Measurements from ENCODE around the gene HAO2.
A peak's percentile ranks its signal among the peaks of the same experiment; 100 is the strongest.

HAO2 gene

DNA sequence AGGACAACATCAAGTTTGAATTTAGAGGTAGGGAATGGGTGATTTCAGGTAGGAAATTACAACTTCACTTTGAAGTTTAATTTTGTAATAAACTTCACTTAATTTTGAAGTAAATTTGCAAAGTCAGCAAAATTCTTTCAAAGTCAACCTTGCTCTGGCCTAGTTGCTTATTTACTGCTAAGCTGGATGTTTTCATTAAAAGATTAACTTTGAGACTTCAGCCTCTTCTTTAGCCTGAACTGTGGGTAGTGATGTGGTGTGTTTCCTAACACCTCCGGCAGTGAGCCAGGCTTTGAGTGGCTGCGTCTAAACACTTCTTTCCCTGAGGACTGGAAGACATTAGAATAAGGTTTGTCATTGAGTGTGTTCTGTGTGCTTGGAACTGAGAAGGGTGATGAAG is at the start of gene HAO2:
TSS of gene HAO2 (plus strand) at position 232 of the 400 bp plus-strand sequence. CDS start 12,301 bp downstream, outside the sequence.
- no peak for DNase-seq
- H3K4me1 Mint-ChIP-seq (ENCODE audit: low read depth), result peaks cover 2% of the 10 kb centered on the region
- H3K27me3 Mint-ChIP-seq, result peaks cover 36% of the 10 kb centered on the region
- no peaks in the 10 kb centered on the region for H3K36me3 Mint-ChIP-seq (ENCODE audit: low read depth)
- H3K9me3 Mint-ChIP-seq, result no peaks in the 10 kb centered on the region
- H3K4me3 Mint-ChIP-seq, result no peak within 1 kb of the TSS
- H3K27ac Mint-ChIP-seq, result no peak within 1 kb of the TSS

GRCh38 chr1:119320100-119320499 is 48.5 kb upstream of the HAO2 start:
- H3K27ac Mint-ChIP-seq, result no peak overlapping the region
- H3K27me3 Mint-ChIP-seq, result peaks cover 6% of the 10 kb centered on the region
- H3K4me3 Mint-ChIP-seq, result no peak overlapping the region
- H3K4me1 Mint-ChIP-seq (ENCODE audit: low read depth), result peaks cover 1% of the 10 kb centered on the region
- no peaks in the 10 kb centered on the region for H3K36me3 Mint-ChIP-seq (ENCODE audit: low read depth)
- DNase-seq, result no peak
- H3K9me3 Mint-ChIP-seq, result no peaks in the 10 kb centered on the region

- Mint-ChIP-seq H3K27me3 (peaks cover 21% of the 10 kb centered on the region), H3K4me3 (no peak overlapping the region), H3K36me3 (ENCODE audit: low read depth) (no peaks in the 10 kb centered on the region), H3K9me3 (no peaks in the 10 kb centered on the region), H3K27ac (no peak overlapping the region), H3K4me1 (ENCODE audit: low read depth) (peaks cover 3% of the 10 kb centered on the region)
- no peak for DNase-seq
Measured at GRCh38 chr1:119321666-119322419, 46.7 kb upstream of the HAO2 start.

DNA sequence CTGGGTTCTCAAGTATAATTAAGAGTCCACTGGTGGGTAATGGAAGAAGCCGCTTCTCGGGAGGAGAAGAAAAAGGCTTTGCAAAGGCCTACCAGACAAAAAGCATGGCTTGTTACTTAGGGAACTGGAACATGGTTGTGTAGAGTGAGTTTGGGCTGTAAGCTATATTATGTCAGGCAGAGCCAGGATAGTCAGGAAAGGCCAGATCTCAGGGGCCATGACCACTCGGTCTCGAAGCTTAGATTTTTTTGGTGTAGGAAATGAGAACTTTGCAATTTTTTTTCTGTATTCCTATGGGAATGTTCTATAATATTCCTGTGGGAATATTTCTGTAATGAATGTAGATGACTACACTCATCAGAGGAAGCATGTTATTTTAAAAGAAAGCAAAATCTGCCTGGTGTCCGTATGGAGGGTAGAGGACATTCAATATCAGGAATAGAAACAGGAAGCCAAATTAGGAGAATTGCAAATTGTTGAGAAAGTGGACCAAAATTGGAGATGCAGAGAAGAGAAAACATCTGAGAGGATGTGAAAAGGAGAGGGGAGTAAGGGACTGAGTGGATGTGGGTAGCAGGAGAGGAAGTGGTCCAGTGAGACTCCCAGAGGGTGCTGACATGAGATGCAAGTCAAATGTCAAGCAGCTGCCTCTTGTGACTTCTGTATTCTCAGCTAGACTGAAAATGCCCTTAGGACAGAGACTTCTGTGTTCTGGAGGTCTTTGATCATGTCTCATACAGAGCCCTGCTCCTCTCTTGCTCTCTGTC is 45.2 kb upstream of the HAO2 start:
- no peak for DNase-seq
- H3K9me3 Mint-ChIP-seq, result no peaks in the 10 kb centered on the region
- no peak overlapping the region for H3K27ac Mint-ChIP-seq
- H3K4me1 Mint-ChIP-seq (ENCODE audit: low read depth), result peaks cover 16% of the 10 kb centered on the region
- no peaks in the 10 kb centered on the region for H3K36me3 Mint-ChIP-seq (ENCODE audit: low read depth)
- peaks cover 33% of the 10 kb centered on the region for H3K27me3 Mint-ChIP-seq
- H3K4me3 Mint-ChIP-seq, result no peak overlapping the region

DNA sequence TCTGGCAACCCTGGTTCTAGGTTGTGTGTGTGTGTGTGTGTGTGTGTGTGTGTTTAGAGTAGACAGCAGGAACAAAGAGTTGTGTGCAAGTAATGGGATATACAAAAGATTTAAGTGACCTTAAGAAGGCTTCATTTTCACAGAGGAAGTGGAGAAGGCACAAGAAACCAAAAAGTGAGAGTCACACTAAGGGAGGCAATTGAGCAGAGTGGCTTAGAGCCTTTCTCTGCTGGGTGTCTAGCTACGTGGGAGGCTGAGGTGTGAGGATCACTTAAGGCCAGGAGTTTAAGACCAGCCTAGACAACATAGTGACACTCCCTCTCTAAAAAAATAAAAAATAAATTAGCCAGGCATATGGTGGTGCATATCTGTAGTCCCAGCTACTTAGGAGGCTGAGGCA is 44.4 kb upstream of the HAO2 start:
- H3K4me3 Mint-ChIP-seq, result no peak overlapping the region
- H3K36me3 Mint-ChIP-seq (ENCODE audit: low read depth), result no peaks in the 10 kb centered on the region
- H3K9me3 Mint-ChIP-seq, result no peaks in the 10 kb centered on the region
- peaks cover 33% of the 10 kb centered on the region for H3K27me3 Mint-ChIP-seq
- no peak for DNase-seq
- peaks cover 16% of the 10 kb centered on the region for H3K4me1 Mint-ChIP-seq (ENCODE audit: low read depth)
- no peak overlapping the region for H3K27ac Mint-ChIP-seq

- Mint-ChIP-seq H3K27me3 (peaks cover 33% of the 10 kb centered on the region), H3K4me3 (peak overlapping the region; percentile 5), H3K36me3 (ENCODE audit: low read depth) (no peaks in the 10 kb centered on the region), H3K9me3 (no peaks in the 10 kb centered on the region), H3K27ac (no peak overlapping the region), H3K4me1 (ENCODE audit: low read depth) (peaks cover 16% of the 10 kb centered on the region)
- DNase-seq, result no peak
Measured at GRCh38 chr1:119326251-119326650, 42.3 kb upstream of the HAO2 start.

- Mint-ChIP-seq H3K27ac (no peak overlapping the region), H3K4me1 (ENCODE audit: low read depth) (peaks cover 16% of the 10 kb centered on the region), H3K9me3 (no peaks in the 10 kb centered on the region), H3K36me3 (ENCODE audit: low read depth) (no peaks in the 10 kb centered on the region), H3K27me3 (peaks cover 33% of the 10 kb centered on the region), H3K4me3 (peak overlapping the region; percentile 75)
- DNase-seq, result peak; percentile 28
Measured at GRCh38 chr1:119327094-119327449, 41.5 kb upstream of the HAO2 start.

DNA sequence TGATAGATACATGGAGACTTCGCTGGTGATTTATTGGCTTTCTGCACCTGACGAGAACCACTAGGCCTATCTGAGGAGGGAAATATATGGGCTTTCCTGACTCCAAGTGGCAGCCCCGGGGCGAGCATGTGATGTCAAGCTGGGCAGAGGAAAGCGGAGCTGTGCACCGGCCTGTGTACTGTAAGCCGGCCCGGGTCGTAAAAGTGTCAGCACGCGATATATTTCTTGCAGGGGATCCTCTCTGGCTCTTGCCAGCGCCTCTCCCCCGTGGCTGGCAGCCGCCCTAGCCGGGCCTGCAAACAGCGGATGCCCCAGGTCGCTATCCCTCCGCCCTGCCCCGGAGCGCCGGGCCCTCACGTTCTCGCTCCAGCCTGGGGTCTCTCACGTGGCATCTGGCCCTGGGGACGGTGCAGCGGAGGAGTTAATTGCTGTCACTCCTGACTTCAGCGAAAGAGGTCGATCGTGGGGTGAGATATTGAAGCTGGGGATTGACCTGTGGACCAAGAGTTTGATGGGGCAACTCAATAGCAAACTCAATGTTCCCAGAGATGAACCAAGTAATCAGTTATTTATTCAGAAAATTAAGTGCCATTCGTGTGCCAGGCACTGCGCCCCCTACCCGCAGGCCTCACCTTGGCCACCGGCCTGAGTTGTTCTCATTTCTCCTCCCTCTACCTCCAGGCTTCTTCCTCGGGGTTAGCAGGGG is 41.0 kb upstream of the HAO2 start:
- peaks cover 16% of the 10 kb centered on the region for H3K4me1 Mint-ChIP-seq (ENCODE audit: low read depth)
- no peaks in the 10 kb centered on the region for H3K9me3 Mint-ChIP-seq
- H3K4me3 Mint-ChIP-seq, result peak overlapping the region; percentile 75
- H3K27me3 Mint-ChIP-seq, result peaks cover 33% of the 10 kb centered on the region
- H3K36me3 Mint-ChIP-seq (ENCODE audit: low read depth), result no peaks in the 10 kb centered on the region
- H3K27ac Mint-ChIP-seq, result no peak overlapping the region
- DNase-seq, result peak; percentile 55

DNA sequence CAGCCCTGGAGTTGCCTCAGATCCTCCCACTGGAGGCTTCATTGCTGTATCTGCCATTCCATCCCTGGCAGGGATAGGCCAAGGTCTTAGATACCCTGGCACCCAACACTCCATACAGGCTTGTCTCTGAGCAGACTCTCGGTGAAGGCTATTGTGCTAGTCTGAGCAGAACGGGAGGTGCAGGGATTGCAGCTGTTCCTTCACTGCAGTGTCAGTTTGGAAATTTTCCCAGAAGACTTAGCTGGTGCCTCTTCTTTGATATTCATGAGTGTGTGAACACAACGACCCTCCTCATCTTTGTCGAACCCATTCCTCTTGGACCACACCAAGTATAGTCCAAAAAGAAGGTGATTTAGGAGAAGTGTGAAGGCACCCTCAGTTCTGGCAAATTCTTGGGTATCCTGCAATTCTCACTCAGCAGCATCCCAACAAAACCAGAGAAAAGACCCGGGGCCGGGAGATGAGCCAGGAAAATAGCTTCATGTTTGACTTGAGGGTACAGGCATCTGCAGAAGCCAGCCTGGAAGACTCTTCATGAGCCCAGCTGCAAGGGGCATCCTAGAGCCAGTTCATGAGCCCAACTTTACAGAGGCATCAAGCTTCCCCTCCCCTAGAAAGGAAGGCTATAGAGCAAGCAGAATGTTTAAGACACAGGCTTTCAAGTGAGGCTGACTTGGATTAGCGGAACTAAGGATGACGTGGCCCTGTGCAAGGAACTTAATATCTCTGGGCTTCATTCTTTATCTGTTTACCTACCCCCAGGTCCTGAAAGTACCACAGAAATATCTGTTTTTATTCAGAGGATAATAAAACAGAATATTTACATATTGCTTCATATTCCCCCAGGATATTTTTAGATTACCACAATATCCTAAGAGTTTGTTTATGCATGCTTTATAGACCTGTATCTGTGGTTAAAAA is 38.8 kb upstream of the HAO2 start:
- H3K27ac Mint-ChIP-seq, result no peak overlapping the region
- peaks cover 15% of the 10 kb centered on the region for H3K4me1 Mint-ChIP-seq (ENCODE audit: low read depth)
- no peaks in the 10 kb centered on the region for H3K36me3 Mint-ChIP-seq (ENCODE audit: low read depth)
- H3K27me3 Mint-ChIP-seq, result peaks cover 26% of the 10 kb centered on the region
- no peak for DNase-seq
- H3K9me3 Mint-ChIP-seq, result no peaks in the 10 kb centered on the region
- no peak overlapping the region for H3K4me3 Mint-ChIP-seq

GRCh38 chr1:119330466-119331189 is 38.0 kb upstream of the HAO2 start:
- H3K4me3 Mint-ChIP-seq, result no peak overlapping the region
- H3K27ac Mint-ChIP-seq, result no peak overlapping the region
- H3K9me3 Mint-ChIP-seq, result no peaks in the 10 kb centered on the region
- DNase-seq, result no peak
- peaks cover 23% of the 10 kb centered on the region for H3K27me3 Mint-ChIP-seq
- peaks cover 15% of the 10 kb centered on the region for H3K4me1 Mint-ChIP-seq (ENCODE audit: low read depth)
- H3K36me3 Mint-ChIP-seq (ENCODE audit: low read depth), result no peaks in the 10 kb centered on the region

DNA sequence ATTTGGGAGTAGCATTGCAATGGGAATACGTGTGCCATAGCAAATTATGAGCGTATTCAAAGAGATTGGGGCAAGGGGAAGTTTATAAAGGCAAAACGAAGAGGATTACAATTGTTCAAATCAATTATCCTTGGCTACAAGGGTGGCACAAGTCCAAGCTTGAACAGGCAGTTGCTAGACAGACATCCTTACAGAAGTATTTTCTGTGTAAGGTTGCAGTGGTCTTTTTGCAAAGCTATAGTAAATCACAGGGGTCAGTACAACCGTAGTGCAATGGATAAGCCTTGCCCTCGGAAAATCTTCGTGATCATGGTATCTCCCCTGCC is 37.4 kb upstream of the HAO2 start:
- no peaks in the 10 kb centered on the region for H3K9me3 Mint-ChIP-seq
- DNase-seq, result no peak
- H3K27ac Mint-ChIP-seq, result no peak overlapping the region
- H3K4me1 Mint-ChIP-seq (ENCODE audit: low read depth), result peaks cover 15% of the 10 kb centered on the region
- H3K4me3 Mint-ChIP-seq, result no peak overlapping the region
- H3K36me3 Mint-ChIP-seq (ENCODE audit: low read depth), result no peaks in the 10 kb centered on the region
- peaks cover 21% of the 10 kb centered on the region for H3K27me3 Mint-ChIP-seq

DNA sequence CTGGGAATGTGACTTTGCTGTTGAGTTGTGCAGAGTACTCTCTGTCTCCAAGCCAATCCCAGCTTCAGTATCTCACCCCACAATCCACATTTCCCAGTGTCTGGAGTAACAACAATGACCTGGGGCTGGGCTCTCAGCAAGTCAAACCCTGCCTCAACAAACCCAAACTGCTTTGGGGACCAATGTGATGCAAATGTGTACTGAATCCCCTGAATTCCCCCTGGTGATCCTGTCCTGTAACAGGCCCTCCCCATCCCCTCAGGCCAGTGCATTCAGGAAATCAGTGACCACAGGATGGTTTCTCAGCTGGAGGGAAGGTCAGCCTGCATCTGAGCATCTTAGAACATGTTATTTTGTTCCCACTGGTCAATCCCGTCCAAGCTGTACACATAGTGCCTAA is 36.7 kb upstream of the HAO2 start:
- Mint-ChIP-seq H3K4me1 (ENCODE audit: low read depth) (peaks cover 12% of the 10 kb centered on the region), H3K9me3 (no peaks in the 10 kb centered on the region), H3K27ac (no peak overlapping the region), H3K4me3 (no peak overlapping the region), H3K36me3 (ENCODE audit: low read depth) (no peaks in the 10 kb centered on the region), H3K27me3 (peaks cover 18% of the 10 kb centered on the region)
- DNase-seq, result no peak

GRCh38 chr1:119332622-119333021 is 36.0 kb upstream of the HAO2 start:
- Mint-ChIP-seq H3K27ac (no peak overlapping the region), H3K4me3 (no peak overlapping the region)
- DNase-seq, result no peak

More at GRCh38 chr1:119332622-119333021, 36.0 kb upstream of the HAO2 start:
- H3K36me3 Mint-ChIP-seq (ENCODE audit: low read depth), result no peaks in the 10 kb centered on the region
- peaks cover 15% of the 10 kb centered on the region for H3K27me3 Mint-ChIP-seq
- H3K9me3 Mint-ChIP-seq, result no peaks in the 10 kb centered on the region
- H3K4me1 Mint-ChIP-seq (ENCODE audit: low read depth), result peaks cover 7% of the 10 kb centered on the region
